Measurements from ENCODE around the gene PRPF18. TPM values are rescaled to one million over a fixed set of nuclear protein-coding genes. Genes with fewer than 3 reads are reported as not detected.

The PRPF18 gene
- total and polyA plus RNA-seq, 2 donors (not counting 1 experiment from before 2014, with no cell fraction given), result 28.8 to 30.1 TPM

DNA sequence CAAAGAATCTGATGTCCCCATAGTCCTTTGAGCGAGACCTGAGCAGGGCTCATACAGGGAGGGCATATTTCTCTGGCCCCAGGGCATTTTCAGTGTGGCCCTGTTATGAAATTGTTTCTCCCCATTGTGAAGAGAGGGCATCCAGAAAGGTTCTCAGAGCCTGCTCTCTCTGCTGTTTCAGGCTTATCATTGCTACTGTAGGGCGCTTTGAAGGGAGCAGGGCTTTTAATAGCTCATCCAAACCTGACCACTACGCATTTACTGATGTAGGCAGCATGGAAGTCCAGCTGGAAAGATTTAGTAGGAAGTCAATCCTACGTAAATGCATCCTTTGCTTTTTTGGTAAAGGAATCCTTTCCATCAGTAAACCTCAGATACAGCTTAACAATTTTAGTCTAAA is 68.1 kb downstream of the PRPF18 start:
- H3K27ac ChIP-seq (ENCODE audit: insufficient read depth, low read length), result no peak overlapping the region
- H3K36me3 ChIP-seq (ENCODE audit: control insufficient read depth, insufficient read depth, low read length), result peaks cover 45% of the 10 kb centered on the region
- no peak overlapping the region for H3K4me2 ChIP-seq (ENCODE audit: extremely low read depth, insufficient read depth, low read length)
- H3K4me3 ChIP-seq (replicated peaks in 1 of 4; ENCODE audit: control extremely low read depth in 1 of 4, insufficient read depth in 1 of 4, low read depth in 3 of 4, low read length in 4 of 4), result no peak overlapping the region
- no peaks in the 10 kb centered on the region for H3K27me3 ChIP-seq (ENCODE audit: control insufficient read depth, insufficient read depth, low read length)
- no peak for TF ChIP-seq EZH2 (IDR thresholded peaks at IDR 0.05; ENCODE audit: low read length, missing control alignments)
- TF ChIP-seq, protein P1, sequence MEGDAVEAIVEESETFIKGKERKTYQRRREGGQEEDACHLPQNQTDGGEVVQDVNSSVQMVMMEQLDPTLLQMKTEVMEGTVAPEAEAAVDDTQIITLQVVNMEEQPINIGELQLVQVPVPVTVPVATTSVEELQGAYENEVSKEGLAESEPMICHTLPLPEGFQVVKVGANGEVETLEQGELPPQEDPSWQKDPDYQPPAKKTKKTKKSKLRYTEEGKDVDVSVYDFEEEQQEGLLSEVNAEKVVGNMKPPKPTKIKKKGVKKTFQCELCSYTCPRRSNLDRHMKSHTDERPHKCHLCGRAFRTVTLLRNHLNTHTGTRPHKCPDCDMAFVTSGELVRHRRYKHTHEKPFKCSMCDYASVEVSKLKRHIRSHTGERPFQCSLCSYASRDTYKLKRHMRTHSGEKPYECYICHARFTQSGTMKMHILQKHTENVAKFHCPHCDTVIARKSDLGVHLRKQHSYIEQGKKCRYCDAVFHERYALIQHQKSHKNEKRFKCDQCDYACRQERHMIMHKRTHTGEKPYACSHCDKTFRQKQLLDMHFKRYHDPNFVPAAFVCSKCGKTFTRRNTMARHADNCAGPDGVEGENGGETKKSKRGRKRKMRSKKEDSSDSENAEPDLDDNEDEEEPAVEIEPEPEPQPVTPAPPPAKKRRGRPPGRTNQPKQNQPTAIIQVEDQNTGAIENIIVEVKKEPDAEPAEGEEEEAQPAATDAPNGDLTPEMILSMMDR (conservative IDR thresholded peaks at IDR 0.05 in 1 of 2, IDR thresholded peaks at IDR 0.05 in 1 of 2; ENCODE audit: low read depth in 1 of 2, low read length in 2 of 2), result no peak
- H4K20me1 ChIP-seq (ENCODE audit: control insufficient read depth, extremely low read depth, insufficient read depth, low read length), result no peaks in the 10 kb centered on the region
- H3K9ac ChIP-seq (ENCODE audit: insufficient read depth, low read length), result no peak overlapping the region
- H2AFZ ChIP-seq (ENCODE audit: low read length), result no peak overlapping the region
- peaks cover 2% of the 10 kb centered on the region for H3K79me2 ChIP-seq (ENCODE audit: control insufficient read depth, insufficient read depth, low read length)
- H3K4me1 ChIP-seq (ENCODE audit: control insufficient read depth, extremely low read depth, insufficient read depth, low read length), result peaks cover 10% of the 10 kb centered on the region
- no peak for DNase-seq (ENCODE audit: low read depth in 2 of 2)
- no peaks in the 10 kb centered on the region for H3K9me3 ChIP-seq (ENCODE audit: control insufficient read depth, insufficient read depth, low read depth, low read length)

DNA sequence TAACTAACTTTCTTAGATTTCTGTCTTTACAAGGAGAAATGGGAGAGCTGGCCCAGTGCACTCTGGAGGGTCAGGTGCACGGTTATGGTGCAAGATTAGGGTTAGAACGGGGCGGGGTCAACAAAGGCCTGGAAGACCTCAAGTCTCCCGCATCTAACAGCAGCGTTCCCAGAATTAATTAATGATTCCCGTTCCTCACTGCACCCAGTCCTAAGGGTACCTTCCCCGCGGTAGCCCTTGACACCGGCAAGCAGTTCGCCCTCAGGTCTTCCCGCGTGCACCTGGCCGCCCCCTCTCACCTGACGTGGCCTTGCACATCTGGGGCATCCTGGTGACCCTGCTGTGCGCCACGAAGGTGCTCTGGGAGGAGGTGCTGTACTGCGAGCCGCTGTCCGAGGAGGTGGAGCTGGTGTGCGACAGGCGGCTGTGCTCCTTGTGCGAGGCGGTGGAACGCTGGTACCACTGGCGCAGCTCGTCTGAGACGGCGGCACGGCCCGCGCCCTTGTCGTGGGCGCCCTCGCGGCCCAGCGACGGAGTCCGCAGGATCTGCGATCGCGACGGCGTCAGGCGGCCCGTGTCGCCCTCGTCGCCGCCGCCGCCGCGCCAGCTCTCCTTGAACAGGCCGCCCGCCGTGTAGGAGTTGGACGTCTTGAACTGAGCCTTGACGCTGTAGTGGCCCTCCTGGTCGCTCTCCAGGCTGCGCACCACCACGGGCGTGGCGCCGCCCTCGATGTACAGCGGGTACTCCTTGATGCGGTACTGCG is 69.8 kb downstream of the PRPF18 start:
- no peak for DNase-seq (ENCODE audit: low read depth in 2 of 2)
- TF ChIP-seq EZH2 (IDR thresholded peaks at IDR 0.05; ENCODE audit: low read length, missing control alignments), result no peak
- TF ChIP-seq, protein P1 (conservative IDR thresholded peaks at IDR 0.05 in 1 of 2, IDR thresholded peaks at IDR 0.05 in 1 of 2; ENCODE audit: low read depth in 1 of 2, low read length in 2 of 2), result no peak
- peaks cover 43% of the 10 kb centered on the region for H3K36me3 ChIP-seq (ENCODE audit: control insufficient read depth, insufficient read depth, low read length)

DNA sequence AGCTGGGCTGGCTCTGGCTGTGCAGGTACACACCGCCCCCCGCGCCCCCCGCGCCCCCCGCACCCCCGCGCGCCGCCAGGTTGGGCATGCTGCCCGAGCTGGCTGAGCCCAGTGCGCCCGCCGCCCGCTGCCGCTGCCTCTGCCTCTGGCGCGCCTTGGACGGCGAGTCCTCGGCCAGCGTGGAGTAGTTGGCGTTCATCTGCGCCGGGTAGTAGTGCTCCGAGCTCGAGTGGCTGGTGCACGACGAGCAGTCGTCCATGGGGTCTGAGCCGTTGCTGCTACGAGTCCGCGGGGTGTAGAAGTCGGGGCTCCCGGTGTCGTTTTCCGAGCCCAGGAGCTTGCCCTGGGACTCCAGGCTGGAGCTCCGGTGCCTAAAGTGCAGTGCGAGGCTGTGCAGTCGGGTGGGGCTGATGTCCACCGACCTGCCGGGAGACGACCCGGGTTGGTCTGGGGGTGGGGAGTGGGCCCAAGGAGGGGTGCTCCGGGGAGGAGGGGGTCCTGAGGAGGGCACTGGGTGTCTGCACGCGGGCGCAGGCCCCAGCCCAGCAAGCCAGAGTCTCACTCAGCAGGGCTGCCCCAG is 70.4 kb downstream of the PRPF18 start:
- no peak for TF ChIP-seq EZH2 (IDR thresholded peaks at IDR 0.05; ENCODE audit: low read length, missing control alignments)
- TF ChIP-seq, protein P1 (conservative IDR thresholded peaks at IDR 0.05 in 1 of 2, IDR thresholded peaks at IDR 0.05 in 1 of 2; ENCODE audit: low read depth in 1 of 2, low read length in 2 of 2), result no peak
- no peak for DNase-seq (ENCODE audit: low read depth in 2 of 2)
- no peak overlapping the region for H3K27ac ChIP-seq (ENCODE audit: insufficient read depth, low read length)
- H3K79me2 ChIP-seq (ENCODE audit: control insufficient read depth, insufficient read depth, low read length), result peaks cover 2% of the 10 kb centered on the region
- H3K4me3 ChIP-seq (replicated peaks in 1 of 4; ENCODE audit: control extremely low read depth in 1 of 4, insufficient read depth in 1 of 4, low read depth in 3 of 4, low read length in 4 of 4), result no peak overlapping the region
- H3K4me2 ChIP-seq (ENCODE audit: extremely low read depth, insufficient read depth, low read length), result no peak overlapping the region
- no peaks in the 10 kb centered on the region for H3K27me3 ChIP-seq (ENCODE audit: control insufficient read depth, insufficient read depth, low read length)
- no peaks in the 10 kb centered on the region for H4K20me1 ChIP-seq (ENCODE audit: control insufficient read depth, extremely low read depth, insufficient read depth, low read length)
- H3K4me1 ChIP-seq (ENCODE audit: control insufficient read depth, extremely low read depth, insufficient read depth, low read length), result peaks cover 22% of the 10 kb centered on the region
- H3K36me3 ChIP-seq (ENCODE audit: control insufficient read depth, insufficient read depth, low read length), result peaks cover 43% of the 10 kb centered on the region
- no peak overlapping the region for H2AFZ ChIP-seq (ENCODE audit: low read length)
- H3K9me3 ChIP-seq (ENCODE audit: control insufficient read depth, insufficient read depth, low read depth, low read length), result no peaks in the 10 kb centered on the region
- no peak overlapping the region for H3K9ac ChIP-seq (ENCODE audit: insufficient read depth, low read length)

More for the DNA sequence above, 69.8 kb downstream of the PRPF18 start:
- H3K27ac ChIP-seq (ENCODE audit: insufficient read depth, low read length), result no peak overlapping the region
- no peak overlapping the region for H3K4me3 ChIP-seq (replicated peaks in 1 of 4; ENCODE audit: control extremely low read depth in 1 of 4, insufficient read depth in 1 of 4, low read depth in 3 of 4, low read length in 4 of 4)
- H4K20me1 ChIP-seq (ENCODE audit: control insufficient read depth, extremely low read depth, insufficient read depth, low read length), result no peaks in the 10 kb centered on the region
- no peaks in the 10 kb centered on the region for H3K27me3 ChIP-seq (ENCODE audit: control insufficient read depth, insufficient read depth, low read length)
- H3K4me2 ChIP-seq (ENCODE audit: extremely low read depth, insufficient read depth, low read length), result no peak overlapping the region
- peaks cover 22% of the 10 kb centered on the region for H3K4me1 ChIP-seq (ENCODE audit: control insufficient read depth, extremely low read depth, insufficient read depth, low read length)
- H3K79me2 ChIP-seq (ENCODE audit: control insufficient read depth, insufficient read depth, low read length), result peaks cover 2% of the 10 kb centered on the region
- H3K9me3 ChIP-seq (ENCODE audit: control insufficient read depth, insufficient read depth, low read depth, low read length), result no peaks in the 10 kb centered on the region
- no peak overlapping the region for H2AFZ ChIP-seq (ENCODE audit: low read length)
- H3K9ac ChIP-seq (ENCODE audit: insufficient read depth, low read length), result no peak overlapping the region

Data from fibroblast of lung (primary cell).